AG04449 (cell line): Measurements from ENCODE around the gene KSR2.

Source experiments
- CTCF ChIA-PET: fragments of 350-600 bp; formaldehyde crosslinking; extraction: SDS; loops from one replicate; lab custom pipeline; 2021; ENCODE audit warnings: antibody characterized with exemption; lab: Yijun Ruan, JAX
- POLR2A ChIA-PET: fragments of 400-600, 350-600 bp; formaldehyde crosslinking; extraction: SDS; loops from one replicate; lab custom pipeline; 2020; ENCODE audit warnings: antibody characterized with exemption, inconsistent platforms; lab: Yijun Ruan, JAX
- DNase-seq: peaks from one replicate; pipeline ENCODE4 v3.0.0-alpha.2; 2010; ENCODE audit warnings: low read depth, low spot score
- H3K4me3 ChIP-seq: 2 replicates; pipeline ENCODE4 v1.5.1; 2011; ENCODE audit warnings: low read depth, mild to moderate bottlenecking, control low read depth, low read length
- TF ChIP-seq, protein P1 (sequence below): IDR thresholded peaks from one replicate; pipeline ENCODE4 v1.5.1; 2011; ENCODE audit warnings: mild to moderate bottlenecking, moderate library complexity, low read length, control low read depth, inconsistent platforms; ENCODE audit not compliant: insufficient read depth; ENCODE audit errors: missing control alignments

The KSR2 gene

DNA sequence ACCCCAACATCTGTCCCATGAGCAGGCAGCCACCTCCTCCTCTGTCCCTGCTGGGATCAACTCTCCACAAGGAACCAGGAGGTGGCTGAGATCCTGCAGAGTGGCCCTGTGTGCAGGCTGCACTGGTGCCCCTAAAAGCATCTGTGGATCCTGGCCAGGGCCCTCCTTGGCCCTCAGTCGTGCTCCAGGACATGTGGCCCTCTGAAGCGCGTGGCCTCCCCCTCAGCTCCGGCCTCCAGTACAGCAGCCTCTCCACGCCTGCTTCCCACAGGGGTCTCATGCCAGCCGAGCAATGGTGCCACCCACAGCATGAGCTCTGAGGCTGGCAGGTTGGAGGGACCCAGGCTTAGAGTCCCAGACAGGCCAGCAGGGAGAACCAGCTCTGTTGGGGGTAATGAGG is 530.0 kb downstream of the KSR2 start:
- TF ChIP-seq, protein P1, sequence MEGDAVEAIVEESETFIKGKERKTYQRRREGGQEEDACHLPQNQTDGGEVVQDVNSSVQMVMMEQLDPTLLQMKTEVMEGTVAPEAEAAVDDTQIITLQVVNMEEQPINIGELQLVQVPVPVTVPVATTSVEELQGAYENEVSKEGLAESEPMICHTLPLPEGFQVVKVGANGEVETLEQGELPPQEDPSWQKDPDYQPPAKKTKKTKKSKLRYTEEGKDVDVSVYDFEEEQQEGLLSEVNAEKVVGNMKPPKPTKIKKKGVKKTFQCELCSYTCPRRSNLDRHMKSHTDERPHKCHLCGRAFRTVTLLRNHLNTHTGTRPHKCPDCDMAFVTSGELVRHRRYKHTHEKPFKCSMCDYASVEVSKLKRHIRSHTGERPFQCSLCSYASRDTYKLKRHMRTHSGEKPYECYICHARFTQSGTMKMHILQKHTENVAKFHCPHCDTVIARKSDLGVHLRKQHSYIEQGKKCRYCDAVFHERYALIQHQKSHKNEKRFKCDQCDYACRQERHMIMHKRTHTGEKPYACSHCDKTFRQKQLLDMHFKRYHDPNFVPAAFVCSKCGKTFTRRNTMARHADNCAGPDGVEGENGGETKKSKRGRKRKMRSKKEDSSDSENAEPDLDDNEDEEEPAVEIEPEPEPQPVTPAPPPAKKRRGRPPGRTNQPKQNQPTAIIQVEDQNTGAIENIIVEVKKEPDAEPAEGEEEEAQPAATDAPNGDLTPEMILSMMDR: no peak
- ChIA-PET CTCF (no interaction called here), POLR2A (no interaction called here)
- DNase-seq: no peak
- H3K4me3 ChIP-seq: no peak overlapping the region

DNA sequence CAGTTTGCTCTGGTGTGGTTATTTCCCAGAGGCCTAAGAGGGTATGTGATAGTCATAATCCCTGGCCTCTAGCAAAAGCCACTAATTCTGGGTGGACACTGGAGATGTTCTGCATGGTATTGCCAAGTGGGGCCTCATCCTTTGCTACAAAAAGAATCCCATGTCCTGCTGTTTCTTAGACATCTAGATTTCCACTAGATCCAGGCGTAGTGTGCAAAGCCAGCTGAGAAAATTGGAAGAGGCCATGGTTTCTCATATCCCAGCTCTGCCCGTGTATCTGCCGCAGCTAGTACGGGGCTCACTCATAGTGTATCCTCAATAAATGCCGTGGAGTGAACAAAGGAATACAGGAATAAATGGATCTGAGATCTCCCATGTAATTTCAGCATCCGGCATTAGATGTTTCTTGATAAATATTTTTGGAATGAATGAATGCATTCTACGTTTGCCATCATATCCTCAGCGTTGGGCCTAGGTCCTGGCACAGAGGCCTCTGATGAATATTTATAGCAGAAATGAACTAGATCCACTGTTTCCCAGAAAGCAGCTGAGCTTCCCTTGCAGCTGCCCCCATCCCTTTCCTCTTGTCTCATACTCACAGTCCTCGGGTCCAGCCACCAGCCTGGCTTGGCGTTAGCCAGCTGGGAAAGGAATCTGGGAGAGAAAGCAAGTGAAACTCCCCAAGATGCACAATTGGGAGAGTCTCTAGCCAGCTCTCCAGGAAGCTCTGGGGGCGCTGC is 531.1 kb downstream of the KSR2 start:
- CTCF ChIA-PET: no interaction called here
- H3K4me3 ChIP-seq: no peak overlapping the region
- POLR2A ChIA-PET: no interaction called here
- TF ChIP-seq, protein P1: no peak
- DNase-seq: no peak

DNA sequence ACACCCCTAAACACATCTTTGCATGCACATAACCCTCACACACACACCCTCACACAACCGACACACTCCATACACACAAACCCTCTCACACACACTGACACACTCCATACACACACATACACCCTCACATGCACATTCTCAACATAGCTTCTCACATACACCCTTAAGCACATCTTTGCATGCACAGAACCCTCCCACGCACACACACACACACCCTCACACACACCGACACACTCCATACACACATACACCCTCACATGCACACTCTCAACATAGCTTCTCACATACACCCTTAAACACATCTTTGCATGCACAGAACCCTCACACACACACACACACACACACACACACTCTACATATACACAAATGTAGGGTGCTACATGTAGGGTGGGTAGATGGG is 534.9 kb downstream of the KSR2 start:
- TF ChIP-seq, protein P1: no peak
- ChIA-PET POLR2A (no interaction called here), CTCF (no interaction called here)

DNA sequence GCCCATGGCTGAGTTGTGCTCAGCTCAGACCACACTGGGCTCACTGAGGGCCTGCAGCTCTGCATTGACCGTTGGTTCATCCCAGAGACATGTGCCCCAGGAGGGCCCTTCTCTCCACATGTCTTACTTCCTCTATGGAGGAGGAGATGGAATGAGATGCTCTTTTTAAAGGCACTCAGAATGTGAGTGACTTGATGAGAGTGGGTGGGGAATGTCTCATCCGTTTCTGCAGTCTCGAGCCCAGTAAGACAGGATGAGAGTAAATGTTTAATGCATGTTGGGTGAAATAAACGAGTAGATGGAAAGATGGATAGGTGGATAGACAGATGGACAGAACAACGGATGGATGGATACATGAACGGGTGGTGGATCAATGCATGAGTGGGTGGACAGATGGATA is 538.5 kb downstream of the KSR2 start:
- H3K4me3 ChIP-seq: no peak overlapping the region
- no peak for DNase-seq
- ChIA-PET POLR2A (no interaction called here), CTCF (no interaction called here)
- TF ChIP-seq, protein P1: no peak

More for the DNA sequence above, 534.9 kb downstream of the KSR2 start:
- no peak overlapping the region for H3K4me3 ChIP-seq
- no peak for DNase-seq

DNA sequence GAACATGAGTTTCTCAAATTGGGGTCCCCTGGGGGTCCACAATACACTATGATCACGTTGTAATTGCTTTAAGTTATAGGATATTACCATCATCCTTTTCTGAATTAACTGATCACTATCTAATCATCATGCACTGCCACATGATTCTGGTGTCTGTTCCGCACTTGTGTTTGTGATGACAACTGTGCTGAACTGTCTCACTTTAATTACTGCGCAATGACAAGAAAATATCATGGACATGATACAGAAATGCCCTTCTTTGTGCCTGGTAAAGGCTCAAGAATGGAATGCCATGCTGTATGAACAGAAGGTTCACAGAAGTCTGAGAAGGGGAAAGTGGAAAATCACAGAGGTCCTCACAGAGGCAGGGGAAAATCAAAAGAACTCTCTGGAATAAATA is 541.6 kb downstream of the KSR2 start:
- POLR2A ChIA-PET: no interaction called here
- DNase-seq: no peak
- no peak overlapping the region for H3K4me3 ChIP-seq
- TF ChIP-seq, protein P1: no peak
- CTCF ChIA-PET: interaction anchor here (1.1 kb wide), 1 partner anchor 60 kb away, joined by 3 read pairs; no protein-coding TSS in a partner anchor

DNA sequence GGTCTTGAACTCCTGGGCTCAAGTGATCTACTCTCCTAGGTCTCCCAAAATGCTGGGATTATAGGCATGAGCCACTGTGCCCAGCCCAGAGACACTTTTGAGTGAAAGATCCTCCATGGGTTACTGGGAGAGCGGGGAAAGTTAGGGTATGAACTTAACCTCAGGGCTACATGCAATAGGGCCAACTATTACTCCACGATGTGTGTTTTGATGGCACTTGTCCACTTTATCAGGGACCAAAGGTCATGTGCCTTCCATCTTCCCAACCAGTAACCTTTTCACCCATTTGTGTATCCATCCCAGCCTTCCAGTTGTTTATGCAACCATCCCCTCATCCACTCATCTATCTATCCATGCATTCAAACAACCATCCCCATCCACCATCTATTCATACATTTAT is 546.8 kb downstream of the KSR2 start:
- DNase-seq: no peak
- CTCF ChIA-PET: no interaction called here

More for the DNA sequence above, 546.8 kb downstream of the KSR2 start:
- TF ChIP-seq, protein P1: no peak
- H3K4me3 ChIP-seq: no peak overlapping the region
- POLR2A ChIA-PET: no interaction called here
